GM23248 (cell line): Measurements from ENCODE around the gene HOXB2.

Experiments used
- EZH2 ChIP-seq: fragments of 200-600 bp; sonication (generic); IDR thresholded peaks from 2 replicates; pipeline ENCODE4 v1.6.1; 2018; ENCODE audit warnings: antibody characterized with exemption, mild to moderate bottlenecking; ENCODE audit not compliant: insufficient read depth, poor library complexity, severe bottlenecking
- EZH2phosphoT487 ChIP-seq: fragments of 200-600 bp; sonication (generic); IDR thresholded peaks from 2 replicates; pipeline ENCODE4 v1.6.1; 2018; ENCODE audit warnings: antibody characterized with exemption, moderate library complexity, mild to moderate bottlenecking, low read depth; ENCODE audit not compliant: insufficient read depth

GRCh38 chr17:48578616-48579470 lies 33.9 kb upstream of the HOXB2 start:
- TF ChIP-seq EZH2: no peak
- no peak for TF ChIP-seq EZH2phosphoT487
